CD4-positive, alpha-beta T cell treated with Interferon gamma for 1 hour (primary cell): Measurements from ENCODE around the gene SREBF1.
A peak's percentile ranks its signal among the peaks of the same experiment; 100 is the strongest.

Experiments
- DNase-seq: peaks from one replicate; pipeline ENCODE4 v3.0.0-alpha.2; 2020

Gene SREBF1

GRCh38 chr17:17772231-17772630 is 64.6 kb downstream of the SREBF1 start:
- no peak for DNase-seq

GRCh38 chr17:17771498-17772201 is 65.1 kb downstream of the SREBF1 start:
- no peak for DNase-seq

GRCh38 chr17:17770632-17771044 is 66.1 kb downstream of the SREBF1 start:
- DNase-seq = no peak

GRCh38 chr17:17769869-17770631 is 66.7 kb downstream of the SREBF1 start:
- no peak for DNase-seq

- DNase-seq = no peak
Measured at GRCh38 chr17:17768424-17769088, 68.2 kb downstream of the SREBF1 start.

- DNase-seq = no peak
Measured at GRCh38 chr17:17767887-17768418, 68.8 kb downstream of the SREBF1 start.

- DNase-seq = no peak
Measured at GRCh38 chr17:17767154-17767869, 69.5 kb downstream of the SREBF1 start.

GRCh38 chr17:17766744-17767120 is 70.1 kb downstream of the SREBF1 start:
- no peak for DNase-seq

- peak; percentile 31 for DNase-seq
Measured at GRCh38 chr17:17766077-17766743, 70.6 kb downstream of the SREBF1 start.

- no peak for DNase-seq
Measured at GRCh38 chr17:17765359-17766076, 71.3 kb downstream of the SREBF1 start.

GRCh38 chr17:17763734-17764133 is 73.1 kb downstream of the SREBF1 start:
- DNase-seq = no peak

GRCh38 chr17:17763136-17763535 is 73.7 kb downstream of the SREBF1 start:
- DNase-seq = no peak

GRCh38 chr17:17762744-17763105 is 74.1 kb downstream of the SREBF1 start:
- DNase-seq = no peak
